HEK293T (cell line): ENCODE data around the gene BCR.

Experiments
- CTCF ChIA-PET: fragments of 350-600 bp; formaldehyde crosslinking; extraction: SDS; loops from one replicate; lab custom pipeline; 2021; ENCODE audit warnings: antibody characterized with exemption, inconsistent platforms; lab: Yijun Ruan, JAX
- POLR2A ChIA-PET: fragments of 350-600 bp; formaldehyde crosslinking; extraction: SDS; loops from one replicate; lab custom pipeline; 2020; ENCODE audit warnings: antibody characterized with exemption, inconsistent platforms; lab: Yijun Ruan, JAX
- DNase-seq: peaks from one replicate; pipeline ENCODE4 v3.0.0; 2012; ENCODE audit warnings: mixed read lengths; ENCODE audit errors: extremely low spot score
- ARNT ChIP-seq: fragments of 450-650 bp; IDR thresholded peaks from 2 replicates; pipeline ENCODE4 v1.6.1; 2017; ENCODE audit warnings: mild to moderate bottlenecking
- BHLHE40 ChIP-seq: fragments of 450-650 bp; IDR thresholded peaks from 2 replicates; pipeline ENCODE4 v1.6.1; 2016; ENCODE audit warnings: mild to moderate bottlenecking, moderate library complexity, borderline replicate concordance
- CTBP1 ChIP-seq: fragments of 450-650 bp; IDR thresholded peaks from 2 replicates; pipeline ENCODE4 v1.6.1; 2016; ENCODE audit warnings: borderline replicate concordance
- ELF4 ChIP-seq: fragments of 450-650 bp; IDR thresholded peaks from 2 replicates; pipeline ENCODE4 v1.6.1; 2017; ENCODE audit warnings: antibody characterized with exemption
- FOXA1 ChIP-seq: fragments of 450-650 bp; IDR thresholded peaks from 2 replicates; pipeline ENCODE4 v1.6.1; 2016; ENCODE audit warnings: mild to moderate bottlenecking
- FOXK2 ChIP-seq: fragments of 450-650 bp; IDR thresholded peaks from 2 replicates; pipeline ENCODE4 v1.6.1; 2016; ENCODE audit warnings: mild to moderate bottlenecking
- FOXM1 ChIP-seq: fragments of 450-650 bp; IDR thresholded peaks from 2 replicates; pipeline ENCODE4 v1.6.1; 2017; ENCODE audit warnings: mild to moderate bottlenecking, borderline replicate concordance
- HDGF ChIP-seq: fragments of 450-650 bp; IDR thresholded peaks from 2 replicates; pipeline ENCODE4 v1.6.1; 2017; ENCODE audit warnings: antibody characterized with exemption, borderline replicate concordance
- L3MBTL2 ChIP-seq: fragments of 450-650 bp; conservative IDR thresholded peaks from 2 replicates; pipeline ENCODE4 v1.6.1; 2016; ENCODE audit warnings: mild to moderate bottlenecking
- LEF1 ChIP-seq: fragments of 450-650 bp; IDR thresholded peaks from 2 replicates; pipeline ENCODE4 v1.6.1; 2017; ENCODE audit warnings: mild to moderate bottlenecking, borderline replicate concordance
- NFRKB ChIP-seq: fragments of 450-650 bp; IDR thresholded peaks from 2 replicates; pipeline ENCODE4 v1.6.1; 2016; ENCODE audit warnings: mild to moderate bottlenecking, moderate library complexity
- SP1 ChIP-seq: fragments of 450-650 bp; IDR thresholded peaks from 2 replicates; pipeline ENCODE4 v1.6.1; 2017
- SUZ12 ChIP-seq: fragments of 450-650 bp; IDR thresholded peaks from 2 replicates; pipeline ENCODE4 v1.6.1; 2016; ENCODE audit warnings: mild to moderate bottlenecking
- TARDBP ChIP-seq: fragments of 450-650 bp; IDR thresholded peaks from 2 replicates; pipeline ENCODE4 v1.6.1; 2016
- ZNF384 ChIP-seq: fragments of 450-650 bp; IDR thresholded peaks from 2 replicates; pipeline ENCODE4 v1.6.1; 2016
- TF ChIP-seq, protein P1 (sequence below): fragments of 450-650 bp; IDR thresholded peaks from 2 replicates; pipeline ENCODE4 v1.6.1; 2016

The BCR gene

DNA sequence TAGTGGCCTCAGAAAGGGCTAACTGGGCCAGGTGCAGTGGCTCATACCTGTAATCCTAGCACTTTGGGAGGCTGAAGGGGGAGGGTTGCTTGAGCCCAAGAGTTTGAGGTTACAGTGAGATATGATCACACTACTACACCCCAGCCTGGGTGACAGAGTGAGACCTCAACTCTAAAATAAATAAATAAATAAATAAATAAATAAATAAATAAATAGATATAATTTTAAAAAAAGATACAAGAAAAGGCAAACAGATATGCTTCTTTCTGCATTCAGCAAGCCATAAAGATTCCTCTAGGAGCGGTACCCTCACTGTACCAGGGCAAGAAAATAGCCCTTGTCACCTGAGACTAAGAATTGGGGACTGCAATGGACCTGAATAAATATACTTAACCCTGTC, 37.2 kb upstream of the BCR start:
- ChIA-PET CTCF (interaction anchor here (2.0 kb wide), 1 partner anchor 187 kb away, joined by 7 read pairs; no protein-coding TSS in a partner anchor), POLR2A (no interaction called here)
- TF ChIP-seq FOXA1 (no peak), FOXK2 (no peak), NFRKB (no peak), ZNF384 (no peak), SUZ12 (no peak), SP1 (no peak), ARNT (no peak), L3MBTL2 (no peak), CTBP1 (no peak), FOXM1 (no peak), BHLHE40 (no peak), ELF4 (no peak), TARDBP (no peak), LEF1 (no peak), HDGF (no peak)
- TF ChIP-seq, protein P1, sequence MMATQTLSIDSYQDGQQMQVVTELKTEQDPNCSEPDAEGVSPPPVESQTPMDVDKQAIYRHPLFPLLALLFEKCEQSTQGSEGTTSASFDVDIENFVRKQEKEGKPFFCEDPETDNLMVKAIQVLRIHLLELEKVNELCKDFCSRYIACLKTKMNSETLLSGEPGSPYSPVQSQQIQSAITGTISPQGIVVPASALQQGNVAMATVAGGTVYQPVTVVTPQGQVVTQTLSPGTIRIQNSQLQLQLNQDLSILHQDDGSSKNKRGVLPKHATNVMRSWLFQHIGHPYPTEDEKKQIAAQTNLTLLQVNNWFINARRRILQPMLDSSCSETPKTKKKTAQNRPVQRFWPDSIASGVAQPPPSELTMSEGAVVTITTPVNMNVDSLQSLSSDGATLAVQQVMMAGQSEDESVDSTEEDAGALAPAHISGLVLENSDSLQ: no peak
- DNase-seq: no peak

DNA sequence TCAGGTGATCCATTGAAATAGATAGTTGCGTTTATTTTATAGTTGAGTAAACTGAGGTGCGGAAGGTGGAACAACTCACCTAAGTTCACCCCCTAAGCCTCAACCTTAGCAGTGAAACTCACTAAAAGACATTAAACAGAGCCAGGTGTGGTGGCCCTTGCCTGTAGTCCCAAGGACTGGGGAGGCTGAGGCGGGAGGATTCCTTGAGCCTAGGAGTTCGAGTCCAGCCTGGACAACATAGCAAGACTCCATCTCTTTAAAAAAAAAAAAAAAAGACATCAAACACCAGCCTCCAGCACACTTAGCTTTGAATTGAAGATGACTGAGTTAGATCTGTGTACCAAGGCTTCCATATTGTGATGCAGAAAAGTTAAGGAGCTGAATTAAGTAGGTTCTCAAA, 35.9 kb upstream of the BCR start:
- POLR2A ChIA-PET: interaction anchor here (1.5 kb wide), 1 partner anchor 74 kb away, joined by 3 read pairs; the partner anchor contains the start of gene GNAZ
- CTCF ChIA-PET: interaction anchor here (0.9 to 2.0 kb wide), 6 partner anchors 13 to 188 kb away, joined by 3 to 7 read pairs (median 4); no protein-coding TSS in a partner anchor

DNA sequence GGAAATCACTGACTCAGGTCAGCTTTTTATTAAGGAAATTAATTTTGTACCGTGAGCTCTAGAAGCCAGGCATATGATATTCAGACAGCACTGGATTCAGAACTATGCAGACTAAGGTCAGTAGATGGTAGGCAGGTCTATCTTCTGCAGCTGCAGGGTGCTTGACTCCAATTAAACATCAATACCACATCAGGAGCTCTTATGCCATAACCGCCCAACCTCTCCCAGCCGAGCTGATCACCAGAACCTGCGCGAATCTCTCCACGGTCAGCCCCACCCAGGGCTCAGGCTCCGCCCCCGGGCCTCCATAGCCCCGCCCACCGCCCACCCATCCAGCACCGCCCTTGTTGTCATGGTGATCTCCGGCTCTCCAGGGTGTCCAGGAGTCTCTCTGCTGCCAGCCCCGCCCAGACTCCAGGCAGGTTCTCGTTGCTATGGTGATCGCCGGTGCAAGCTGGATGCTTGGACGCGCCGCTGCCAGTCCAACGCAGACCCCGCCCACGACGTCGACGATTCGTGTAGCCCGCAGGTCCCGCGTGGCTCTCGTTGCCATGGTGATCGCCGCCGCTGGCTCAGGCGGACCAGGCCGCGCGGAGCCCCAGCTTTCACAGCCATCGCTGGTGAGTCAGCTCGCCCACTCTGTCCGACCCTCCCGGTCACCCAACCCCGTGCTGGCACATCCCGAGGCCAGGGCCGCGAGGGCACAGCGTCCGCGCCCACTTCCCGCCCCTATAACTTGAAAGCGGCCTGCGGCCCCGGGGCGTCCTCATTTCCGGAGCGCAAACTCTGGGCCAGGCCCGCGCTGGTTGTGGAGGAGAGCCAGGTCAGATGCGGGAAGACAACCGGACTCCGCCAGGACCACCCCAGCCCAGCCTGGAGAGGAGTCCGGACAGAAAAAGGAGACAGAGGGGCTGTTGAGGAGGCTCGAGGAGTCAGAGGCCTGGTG, 35.1 kb upstream of the BCR start, which contains the start of gene RAB36:
RAB36 (plus strand) TSS at position 546 of the 946 bp plus-strand sequence. CDS start 1,140 bp downstream, outside the sequence.
- DNase-seq: peak; percentile 100
- no peak for TF ChIP-seq FOXA1
- TF ChIP-seq SUZ12: no peak
- 0 out of 2 replicates have a peak, but pooled peaks have one; percentile 56 for TF ChIP-seq HDGF
- no peak for TF ChIP-seq NFRKB
- no peak for TF ChIP-seq LEF1
- no peak for TF ChIP-seq CTBP1
- TF ChIP-seq, protein P1: peak; percentile 96
- TF ChIP-seq FOXK2: no peak
- peak; percentile 83 for TF ChIP-seq L3MBTL2
- no peak for TF ChIP-seq FOXM1
- CTCF ChIA-PET: interaction anchor here (0.9 to 2.0 kb wide), 6 partner anchors 12 to 189 kb away, joined by 3 to 7 read pairs (median 4); no protein-coding TSS in a partner anchor
- POLR2A ChIA-PET: interaction anchor here (1.5 kb wide), 1 partner anchor 75 kb away, joined by 3 read pairs; the partner anchor contains the start of gene GNAZ

More for the DNA sequence above, 35.9 kb upstream of the BCR start:
- no peak for DNase-seq
- TF ChIP-seq SP1: no peak
- TF ChIP-seq FOXK2: no peak
- TF ChIP-seq, protein P1: no peak
- TF ChIP-seq TARDBP: no peak
- no peak for TF ChIP-seq L3MBTL2
- no peak for TF ChIP-seq CTBP1
- TF ChIP-seq ZNF384: no peak
- no peak for TF ChIP-seq ARNT
- TF ChIP-seq NFRKB: no peak
- no peak for TF ChIP-seq SUZ12
- no peak for TF ChIP-seq BHLHE40
- TF ChIP-seq LEF1: no peak
- TF ChIP-seq ELF4: no peak
- no peak for TF ChIP-seq FOXM1
- TF ChIP-seq FOXA1: no peak
- TF ChIP-seq HDGF: no peak

DNA sequence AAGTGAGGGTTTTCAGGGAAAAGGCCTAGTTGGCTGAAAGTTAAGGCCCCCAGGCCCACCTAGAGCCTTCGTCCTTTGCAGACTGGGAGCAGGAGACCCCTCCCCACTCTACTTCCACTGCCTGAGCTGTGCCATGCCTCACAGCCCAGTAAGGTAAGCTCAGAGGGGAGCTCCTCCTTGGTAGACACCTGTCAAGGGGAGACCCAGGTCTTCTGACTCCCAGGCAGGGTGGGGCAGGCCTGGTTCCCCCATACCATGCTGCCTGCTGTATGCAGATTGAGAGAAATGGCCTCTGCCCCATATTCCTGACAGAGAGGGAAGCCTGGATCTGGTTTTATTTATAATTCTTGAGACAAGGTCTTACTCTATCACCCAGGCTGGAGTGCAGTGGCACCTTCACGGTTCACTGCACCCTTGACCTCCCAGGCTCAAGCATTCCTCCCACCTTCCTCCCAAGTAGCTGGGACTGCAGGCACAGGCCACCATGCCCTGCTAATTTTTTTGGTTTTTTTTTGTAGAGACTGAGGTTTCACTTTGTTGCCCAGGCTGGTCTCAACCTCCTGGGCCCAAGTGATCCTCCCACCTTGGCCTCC, 34.3 kb upstream of the BCR start:
- TF ChIP-seq ARNT (no peak), TARDBP (no peak), FOXK2 (no peak), LEF1 (no peak), L3MBTL2 (no peak), FOXA1 (no peak), BHLHE40 (no peak), HDGF (no peak), NFRKB (no peak), FOXM1 (no peak), ELF4 (no peak), CTBP1 (no peak), SP1 (no peak), ZNF384 (no peak), SUZ12 (no peak)
- TF ChIP-seq, protein P1: no peak
- POLR2A ChIA-PET: interaction anchor here (1.5 kb wide), 1 partner anchor 76 kb away, joined by 3 read pairs; the partner anchor contains the start of gene GNAZ
- no peak for DNase-seq
- CTCF ChIA-PET: interaction anchor here (2.1 kb wide), 1 partner anchor 10 kb away, joined by 5 read pairs; no protein-coding TSS in a partner anchor
